GM20431 (cell line): ENCODE results near the gene SPTBN2.
"Not testable (repeated sequence)": the region's sequence is repeated elsewhere in the genome, so short reads cannot be mapped to it uniquely, and the experiment has no call there.

Experiments used
- in situ Hi-C: fragments of 300-500 bp; cut with MseI, MboI; formaldehyde crosslinking; loops from one replicate; pipeline ENCODE4 v1.15.0; 2020; ENCODE audit warnings: low sequenced_read_pairs; ENCODE audit not compliant: unreplicated experiment

Gene SPTBN2

GRCh38 chr11:66725114-66725513 lies 3.9 kb downstream of the SPTBN2 start:
- in situ Hi-C loops: no loop called here

DNA sequence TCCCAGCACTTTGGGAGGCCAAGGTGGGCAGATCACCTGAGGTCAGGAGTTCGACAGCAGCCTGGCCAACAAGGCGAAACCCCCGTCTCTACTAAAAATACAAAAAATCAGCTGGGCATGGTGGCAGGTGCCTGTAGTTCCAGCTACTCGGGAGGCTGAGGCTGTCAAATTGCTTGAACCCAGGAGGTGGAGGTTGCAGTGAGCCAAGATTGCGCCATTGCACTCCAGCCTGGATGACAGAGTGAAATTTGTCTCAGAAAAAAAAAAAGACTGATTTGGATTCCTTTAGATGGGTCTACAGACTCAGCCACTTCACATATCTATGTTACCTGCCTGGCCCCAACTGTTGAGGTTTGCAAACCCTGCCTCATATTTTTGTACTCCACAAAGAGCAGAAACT lies 4.8 kb downstream of the SPTBN2 start:
- in situ Hi-C loops: not testable (repeated sequence)

DNA sequence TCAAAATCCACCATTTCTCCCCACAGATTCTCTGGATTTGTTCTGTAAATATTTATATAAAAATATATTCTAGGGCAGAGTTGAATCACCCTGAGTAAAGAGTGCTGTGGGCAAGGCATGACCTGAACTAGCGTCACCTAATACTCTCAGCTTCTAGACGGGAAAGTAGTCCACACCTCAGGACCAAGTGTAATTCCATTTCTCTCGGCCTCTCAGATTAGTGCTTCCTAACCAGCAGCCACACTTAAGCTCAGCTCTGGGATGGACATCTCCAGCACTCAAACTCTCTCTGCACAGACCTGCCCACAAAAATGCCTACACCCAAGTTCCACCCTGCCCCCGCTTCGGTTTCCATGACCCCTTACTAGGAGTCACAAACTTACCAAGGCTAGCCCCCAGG lies 5.3 kb downstream of the SPTBN2 start:
- in situ Hi-C loops: no loop called here

GRCh38 chr11:66722745-66723651 lies 6.0 kb downstream of the SPTBN2 start:
- in situ Hi-C loops: no loop called here

- in situ Hi-C loops: no loop called here
These were observed 7.1 kb downstream of the SPTBN2 start for GRCh38 chr11:66721939-66722338.

DNA sequence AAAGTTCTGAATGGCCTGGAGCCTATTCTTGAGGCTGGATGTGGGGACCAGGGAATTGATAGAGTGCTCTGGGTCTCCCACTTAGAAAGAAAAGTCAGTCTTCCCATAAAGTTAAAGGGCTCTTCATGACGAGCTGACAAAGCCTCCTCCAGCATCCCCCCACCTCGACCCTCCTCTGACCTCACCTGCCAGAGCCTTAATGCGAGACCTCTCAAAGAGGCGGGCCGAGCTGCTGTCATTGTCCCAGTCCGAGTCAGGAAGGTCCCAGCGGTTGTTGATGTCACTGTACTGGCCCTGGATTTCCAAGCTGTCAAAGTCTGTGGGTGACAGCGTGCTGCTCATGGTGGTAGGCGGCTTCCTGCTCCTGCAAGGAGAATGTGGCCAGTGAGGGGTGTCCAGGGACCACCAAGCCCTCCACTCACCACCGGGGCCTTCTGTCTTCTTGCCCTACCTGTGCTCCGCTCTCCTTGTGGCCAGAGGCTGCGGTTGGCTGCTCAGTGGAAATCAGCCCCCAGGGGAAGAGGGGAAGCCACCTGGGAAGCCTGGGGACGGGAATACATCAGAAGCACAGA lies 8.0 kb downstream of the SPTBN2 start:
- in situ Hi-C loops: no loop called here

GRCh38 chr11:66720223-66720898 lies 8.7 kb downstream of the SPTBN2 start:
- in situ Hi-C loops: no loop called here

- in situ Hi-C loops: no loop called here
These were observed 9.7 kb downstream of the SPTBN2 start for GRCh38 chr11:66719111-66719872.

- in situ Hi-C loops: no loop called here
These were observed 10.6 kb downstream of the SPTBN2 start for GRCh38 chr11:66718320-66718971.

GRCh38 chr11:66717925-66718319 lies 11.1 kb downstream of the SPTBN2 start:
- in situ Hi-C loops: no loop called here

- in situ Hi-C loops: no loop called here
These were observed 12.0 kb downstream of the SPTBN2 start for GRCh38 chr11:66716996-66717395.

DNA sequence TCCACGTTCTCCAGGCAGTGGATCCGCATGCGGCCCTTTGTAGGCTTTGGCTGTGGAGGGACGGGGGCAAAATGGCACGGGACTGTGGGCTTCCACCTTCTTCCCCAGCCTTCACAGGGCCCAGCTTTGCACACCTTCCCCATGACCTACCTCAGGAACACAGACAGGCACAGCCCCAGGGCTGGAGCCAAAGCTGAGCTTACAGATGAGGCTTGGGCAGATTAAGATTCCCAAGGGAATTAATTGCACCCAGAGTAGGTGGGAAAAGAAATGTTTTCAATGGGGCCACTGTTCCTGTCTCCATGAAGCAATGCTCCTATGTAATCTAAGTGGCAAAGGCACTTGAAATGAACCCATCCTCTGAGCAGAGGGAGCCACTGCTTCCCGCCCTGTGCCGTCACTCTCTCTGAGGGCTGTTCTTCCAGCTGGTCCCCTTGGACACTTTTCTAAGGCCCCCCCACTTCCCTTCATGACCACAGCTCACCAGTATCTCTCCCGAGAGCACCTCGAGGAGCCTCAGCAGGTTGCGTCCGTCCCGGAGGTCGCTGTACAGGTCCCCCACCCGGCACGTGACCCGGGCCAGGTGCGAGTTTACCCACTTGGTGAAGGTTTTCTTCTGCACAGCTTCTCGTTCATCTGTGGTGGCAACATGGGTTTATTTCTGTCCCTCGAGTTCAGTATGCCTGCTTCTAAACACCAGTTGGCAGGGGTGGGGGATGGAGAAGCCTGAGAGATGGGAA lies 13.5 kb downstream of the SPTBN2 start:
- in situ Hi-C loops: no loop called here

DNA sequence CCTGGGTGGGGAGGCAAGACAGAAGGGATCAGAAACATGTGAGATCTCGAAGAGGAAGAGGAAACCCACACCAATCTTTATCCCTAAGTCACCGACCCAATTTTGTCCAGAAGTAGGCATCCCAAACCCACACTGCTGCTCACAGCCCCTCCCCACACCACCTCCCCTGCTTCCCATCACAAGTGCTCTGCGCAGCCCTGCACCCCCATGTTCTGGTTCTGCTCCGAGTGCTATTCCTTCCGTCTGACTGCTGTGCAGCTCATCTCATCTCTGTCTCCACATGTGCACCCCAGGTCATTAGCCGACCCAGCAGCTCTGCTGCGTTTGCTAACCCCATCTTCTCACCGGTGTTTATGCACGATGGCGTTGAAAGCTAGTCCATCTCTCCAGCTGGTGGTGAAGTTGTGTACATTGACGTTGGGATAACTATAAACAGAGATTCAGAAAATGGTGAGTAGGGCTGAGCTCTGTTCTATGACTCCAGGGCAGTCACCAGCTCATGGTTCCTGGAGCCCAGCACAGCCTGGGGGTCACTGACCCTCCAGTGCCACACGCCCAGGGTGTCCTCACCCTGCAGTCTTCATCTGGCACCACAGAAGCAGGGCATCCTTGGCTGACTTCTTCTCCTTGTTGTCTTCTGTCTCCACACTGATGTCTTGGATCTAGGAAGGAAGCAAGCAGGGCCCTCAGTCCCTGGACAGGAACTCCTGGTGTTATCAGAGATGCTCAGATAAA lies 15.1 kb downstream of the SPTBN2 start:
- in situ Hi-C loops: no loop called here

DNA sequence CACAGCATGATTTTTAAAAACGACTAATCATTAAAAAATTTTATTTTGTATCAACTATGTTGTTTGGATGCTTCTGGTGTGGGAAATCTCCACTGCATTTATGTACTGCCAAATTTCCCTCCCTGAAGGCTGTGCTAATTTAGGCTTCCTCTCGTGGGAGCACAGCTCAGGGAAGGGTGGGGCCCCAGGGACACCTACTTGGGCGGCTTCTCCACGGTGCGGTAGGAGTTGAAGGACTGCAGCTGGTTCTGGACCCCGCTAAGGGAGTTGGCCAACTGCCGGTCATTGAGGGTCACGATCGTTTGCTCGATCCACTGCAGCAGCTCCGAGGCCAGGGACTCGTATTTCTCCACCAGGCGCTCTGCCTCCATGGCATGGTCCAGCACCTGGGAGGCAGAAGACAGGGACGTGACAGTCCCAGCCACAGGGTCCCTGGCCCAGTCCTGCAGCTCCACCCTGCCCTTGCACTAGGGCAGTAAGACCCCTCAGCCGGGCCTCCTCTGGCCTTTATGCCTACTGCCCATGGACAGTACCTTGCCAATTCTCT lies 18.6 kb downstream of the SPTBN2 start:
- in situ Hi-C loops: no loop called here

- in situ Hi-C loops: no loop called here
These were observed 20.3 kb downstream of the SPTBN2 start for GRCh38 chr11:66708701-66709100.

DNA sequence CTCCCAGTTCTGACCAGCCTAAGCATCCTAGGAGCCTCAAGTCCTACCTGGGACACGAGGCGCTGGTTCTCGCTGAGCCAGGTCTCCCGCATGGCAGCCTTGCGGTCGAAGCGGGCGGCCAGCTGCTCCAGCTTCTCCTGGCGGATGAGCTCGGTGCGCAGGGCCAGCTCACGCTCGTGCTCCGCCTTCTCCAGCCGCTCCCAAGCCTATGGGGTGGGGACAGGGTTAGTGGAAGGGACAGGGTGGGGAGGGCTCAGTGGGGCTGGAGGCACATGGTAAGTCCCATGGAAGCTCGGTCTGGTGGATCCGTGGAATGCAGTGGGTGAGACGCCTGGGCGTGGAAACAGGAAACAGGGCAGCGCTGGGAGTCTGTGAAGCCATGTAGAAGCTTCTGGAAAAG lies 20.9 kb downstream of the SPTBN2 start:
- in situ Hi-C loops: no loop called here

GRCh38 chr11:66707486-66707885 lies 21.5 kb downstream of the SPTBN2 start:
- in situ Hi-C loops: no loop called here

GRCh38 chr11:66706989-66707388 lies 22.0 kb downstream of the SPTBN2 start:
- in situ Hi-C loops: no loop called here
